Fibroblast of lung (primary cell): ENCODE measurements around the gene NUP85. TPM values are rescaled to one million over a fixed set of nuclear protein-coding genes. Genes with fewer than 3 reads are reported as not detected.
A peak's percentile ranks its signal among the peaks of the same experiment; 100 is the strongest.
"Not testable (repeated sequence)": the region's sequence is repeated elsewhere in the genome, so short reads cannot be mapped to it uniquely, and the experiment has no call there.

ENCODE experiments used
- DNase-seq, 2 donors: peaks; one replicate each; pipeline versions ENCODE4 v3.0.0 to v3.0.0-alpha.2; 2010; ENCODE audit warnings: low read depth in 2 of 2
- H2AFZ ChIP-seq: 2 replicates; pipeline ENCODE4 v1.5.1; 2012; ENCODE audit warnings: low read length, control low read depth, inconsistent platforms
- H3K27ac ChIP-seq: 2 replicates; pipeline ENCODE4 v1.5.1; 2011; ENCODE audit warnings: low read length, control low read depth; ENCODE audit not compliant: insufficient read depth
- H3K27me3 ChIP-seq: 2 replicates; pipeline ENCODE4 v1.5.1; 2011; ENCODE audit warnings: mild to moderate bottlenecking, low read length; ENCODE audit not compliant: control insufficient read depth, insufficient read depth
- H3K36me3 ChIP-seq: 2 replicates; pipeline ENCODE4 v1.5.1; 2011; ENCODE audit warnings: low read length; ENCODE audit not compliant: control insufficient read depth, insufficient read depth
- H3K4me1 ChIP-seq: 2 replicates; pipeline ENCODE4 v1.5.1; 2011; ENCODE audit warnings: low read length; ENCODE audit not compliant: control insufficient read depth, insufficient read depth; ENCODE audit errors: extremely low read depth
- H3K4me2 ChIP-seq: 2 replicates; pipeline ENCODE4 v1.5.1; 2011; ENCODE audit warnings: low read length, control low read depth; ENCODE audit not compliant: insufficient read depth; ENCODE audit errors: extremely low read depth
- H3K4me3 ChIP-seq, 4 experiments: fragments of 200-600 bp in 1 of 4; sonication (generic) in 1 of 4; replicated peaks in 1 of 4; 2 replicates each; pipeline ENCODE4 v1.5.1; 2011 to 2016; ENCODE audit warnings: low read length in 4 of 4, low read depth in 3 of 4, mild to moderate bottlenecking in 3 of 4, control low read depth in 2 of 4, inconsistent platforms in 1 of 4, mixed read lengths in 1 of 4; ENCODE audit not compliant: insufficient read depth in 1 of 4; ENCODE audit errors: control extremely low read depth in 1 of 4
- H3K79me2 ChIP-seq: 2 replicates; pipeline ENCODE4 v1.5.1; 2012; ENCODE audit warnings: mild to moderate bottlenecking, low read length, inconsistent platforms; ENCODE audit not compliant: control insufficient read depth, insufficient read depth
- H3K9ac ChIP-seq: 2 replicates; pipeline ENCODE4 v1.5.1; 2011; ENCODE audit warnings: mild to moderate bottlenecking, low read length, control low read depth; ENCODE audit not compliant: insufficient read depth
- H3K9me3 ChIP-seq: 2 replicates; pipeline ENCODE4 v1.5.1; 2012; ENCODE audit warnings: low read depth, low read length; ENCODE audit not compliant: control insufficient read depth, insufficient read depth
- H4K20me1 ChIP-seq: 2 replicates; pipeline ENCODE4 v1.5.1; 2011; ENCODE audit warnings: low read length; ENCODE audit not compliant: control insufficient read depth, insufficient read depth; ENCODE audit errors: extremely low read depth
- CTCF ChIP-seq, 2 donors: IDR thresholded peaks in 1 of 2; conservative IDR thresholded peaks in 1 of 2; 1 replicate in 1 of 2; 2 replicates in 1 of 2; pipeline ENCODE4 v1.5.1; 2011 to 2012; ENCODE audit warnings: low read length in 2 of 2, control low read depth in 1 of 2, inconsistent platforms in 1 of 2, low read depth in 1 of 2, mild to moderate bottlenecking in 1 of 2
- EZH2 ChIP-seq: IDR thresholded peaks from 2 replicates; pipeline ENCODE4 v1.5.1; 2012; ENCODE audit warnings: low read length, control low read depth, mild to moderate bottlenecking; ENCODE audit errors: missing control alignments
- polyA plus RNA-seq, 2 donors: library from polyadenylated mRNA; depleted of rRNA in 1 of 2; stranded (reverse) in 1 of 2; unstranded in 1 of 2; fragments of >200 nt; gene quantifications; 2 replicates each; pipeline ENCODE4 v1.2.1, GENCODE V29; 2011 to 2012; ENCODE audit warnings: missing spikeins in 1 of 2
- total RNA-seq: library from RNA; depleted of rRNA; stranded (reverse); fragments of >200 nt; gene quantifications from 2 replicates; pipeline ENCODE4 v1.2.1, GENCODE V29; 2014

Gene NUP85
- total and polyA plus RNA-seq, 2 donors (not counting 1 experiment from before 2014, with no cell fraction given) = 18.5 to 29.6 TPM

GRCh38 chr17:75277664-75278071 is 72.2 kb downstream of the NUP85 start:
- H3K4me2 ChIP-seq = no peak overlapping the region

GRCh38 chr17:75280189-75280588 is 74.7 kb downstream of the NUP85 start:
- not testable (repeated sequence) for H4K20me1 ChIP-seq, H2AFZ ChIP-seq, H3K79me2 ChIP-seq, DNase-seq, H3K4me2 ChIP-seq, H3K4me1 ChIP-seq, H3K4me3 ChIP-seq, H3K27ac ChIP-seq, H3K36me3 ChIP-seq, H3K9ac ChIP-seq, H3K9me3 ChIP-seq, H3K27me3 ChIP-seq

More at GRCh38 chr17:75277664-75278071, 72.2 kb downstream of the NUP85 start:
- Histone ChIP-seq H3K4me1 (peaks cover 7% of the 10 kb centered on the region), H3K9me3 (no peaks in the 10 kb centered on the region), H3K9ac (no peak overlapping the region), H4K20me1 (no peaks in the 10 kb centered on the region), H3K79me2 (no peaks in the 10 kb centered on the region), H3K36me3 (peaks cover 4% of the 10 kb centered on the region), H2AFZ (no peak overlapping the region), H3K27me3 (no peaks in the 10 kb centered on the region), H3K4me3 (no peak overlapping the region), H3K27ac (peak overlapping the region; percentile 34)
- TF ChIP-seq EZH2 (no peak), CTCF (conservative IDR thresholded peaks at IDR 0.05 in 1 of 2, IDR thresholded peaks at IDR 0.05 in 1 of 2; ENCODE audit: low read depth in 1 of 2, low read length in 2 of 2) (no peak)
- peak; percentile 48 to 79 for DNase-seq

- no peak for DNase-seq
- TF ChIP-seq EZH2 = no peak
- TF ChIP-seq CTCF (conservative IDR thresholded peaks at IDR 0.05 in 1 of 2, IDR thresholded peaks at IDR 0.05 in 1 of 2; ENCODE audit: low read depth in 1 of 2, low read length in 2 of 2) = no peak
- Histone ChIP-seq H3K9ac (no peak overlapping the region), H3K27me3 (no peaks in the 10 kb centered on the region), H2AFZ (no peak overlapping the region), H3K9me3 (no peaks in the 10 kb centered on the region), H3K4me3 (no peak overlapping the region), H3K27ac (no peak overlapping the region), H3K4me1 (no peaks in the 10 kb centered on the region), H3K4me2 (no peak overlapping the region), H3K79me2 (no peaks in the 10 kb centered on the region), H3K36me3 (peaks cover 5% of the 10 kb centered on the region), H4K20me1 (no peaks in the 10 kb centered on the region)
These were observed 79.6 kb downstream of the NUP85 start for GRCh38 chr17:75285123-75285522.

Other genes starting within 250 kb of the NUP85 start
- gene HID1, start 232.9 kb upstream of the NUP85 start, total RNA-seq = under 0.01 and 0.17 TPM in 2 replicates
- 0.23 and 0.27 TPM in 2 replicates for gene HID1, start 232.9 kb upstream of the NUP85 start, polyA plus RNA-seq
- 6.7 and 12.2 TPM in 2 replicates for gene CDR2L, start 218.0 kb upstream of the NUP85 start, total RNA-seq
- 8.5 and 9.7 TPM in 2 replicates for gene CDR2L, start 218.0 kb upstream of the NUP85 start, polyA plus RNA-seq
- 26.5 and 35.2 TPM in 2 replicates for gene MRPL58, start 193.0 kb upstream of the NUP85 start, total RNA-seq
- 49.1 and 60.8 TPM in 2 replicates for gene MRPL58, start 193.0 kb upstream of the NUP85 start, polyA plus RNA-seq
- 258 and 317 TPM in 2 replicates for gene ATP5PD, start 158.7 kb upstream of the NUP85 start, total RNA-seq
- gene ATP5PD, start 158.7 kb upstream of the NUP85 start, polyA plus RNA-seq = 442 and 521 TPM in 2 replicates
- 17.5 and 17.7 TPM in 2 replicates for gene KCTD2, start 158.5 kb upstream of the NUP85 start, total RNA-seq
- gene KCTD2, start 158.5 kb upstream of the NUP85 start, polyA plus RNA-seq = 29.5 and 35.8 TPM in 2 replicates
- gene SLC16A5, start 117.7 kb upstream of the NUP85 start, total RNA-seq = 3.6 and 8.4 TPM in 2 replicates
- gene SLC16A5, start 117.7 kb upstream of the NUP85 start, polyA plus RNA-seq = 1.5 and 2.4 TPM in 2 replicates
- 2.8 and 3.1 TPM in 2 replicates for gene ARMC7, start 95.7 kb upstream of the NUP85 start, total RNA-seq
- gene ARMC7, start 95.7 kb upstream of the NUP85 start, polyA plus RNA-seq = 5.7 and 5.9 TPM in 2 replicates
- gene NT5C, start 73.9 kb upstream of the NUP85 start, total RNA-seq = 25.7 and 29.9 TPM in 2 replicates
- 18.6 and 21.6 TPM in 2 replicates for gene NT5C, start 73.9 kb upstream of the NUP85 start, polyA plus RNA-seq
- 51.9 and 78.8 TPM in 2 replicates for gene JPT1, start 51.2 kb upstream of the NUP85 start, total RNA-seq
- 142 and 271 TPM in 2 replicates for gene JPT1, start 51.2 kb upstream of the NUP85 start, polyA plus RNA-seq
- 109 and 122 TPM in 2 replicates for gene SUMO2, start 22.7 kb upstream of the NUP85 start, total RNA-seq
- gene SUMO2, start 22.7 kb upstream of the NUP85 start, polyA plus RNA-seq = 190 and 191 TPM in 2 replicates
- gene GGA3, start 55.9 kb downstream of the NUP85 start, total RNA-seq = 8.0 and 13.0 TPM in 2 replicates
- gene GGA3, start 55.9 kb downstream of the NUP85 start, polyA plus RNA-seq = 14.4 and 21.8 TPM in 2 replicates
- 44.7 and 51.5 TPM in 2 replicates for gene MRPS7, start 56.2 kb downstream of the NUP85 start, total RNA-seq
- gene MRPS7, start 56.2 kb downstream of the NUP85 start, polyA plus RNA-seq = 44.2 and 62.8 TPM in 2 replicates
- gene MIF4GD, start 65.6 kb downstream of the NUP85 start, total RNA-seq = 5.6 and 6.3 TPM in 2 replicates
- 10.3 and 11.4 TPM in 2 replicates for gene MIF4GD, start 65.6 kb downstream of the NUP85 start, polyA plus RNA-seq
- gene SLC25A19, start 83.8 kb downstream of the NUP85 start, total RNA-seq = 7.4 and 9.7 TPM in 2 replicates
- gene SLC25A19, start 83.8 kb downstream of the NUP85 start, polyA plus RNA-seq = 5.1 and 8.4 TPM in 2 replicates
- gene GRB2, start 200.0 kb downstream of the NUP85 start, total RNA-seq = 56.0 and 68.9 TPM in 2 replicates
- gene GRB2, start 200.0 kb downstream of the NUP85 start, polyA plus RNA-seq = 69.7 and 79.8 TPM in 2 replicates